PC-3 (cell line): ENCODE data around the gene HRH3. TPM values are rescaled to one million over a fixed set of nuclear protein-coding genes. Genes with fewer than 3 reads are reported as not detected.

Experiments
- ATAC-seq: fragments of 200-7000 bp; cut with Tn5 transposase; 2 replicates; pipeline ENCODE4 v1.9.1; 2020; ENCODE audit warnings: mild to moderate bottlenecking, moderate library complexity
- BruUV-seq: library from RNA; stranded (reverse); fragments of 400-500 nt; replicated peaks from 2 replicates; lab custom pipeline; 2021; lab: Mats Ljungman, UMichigan
- CTCF ChIA-PET: fragments of 300-600 bp; sonication (Branson Sonifier 250); formaldehyde crosslinking; loops from one replicate; lab custom pipeline; 2022; ENCODE audit warnings: antibody characterized with exemption; lab: Charles Lee
- POLR2A ChIA-PET: fragments of 300-600 bp; sonication (Branson Sonifier 250); formaldehyde crosslinking; loops from one replicate; lab custom pipeline; 2022; ENCODE audit warnings: antibody characterized with exemption; ENCODE audit not compliant: unreplicated experiment; lab: Charles Lee
- DNase-seq: peaks from one replicate; pipeline ENCODE4 v3.0.0-alpha.2; 2015
- H2AFZ ChIP-seq: fragments of 300-600 bp; sonication (generic); 2 replicates; pipeline ENCODE4 v1.6.0; 2016; ENCODE audit warnings: antibody characterized with exemption, low read length
- H3F3A ChIP-seq: fragments of 300-600 bp; sonication (generic); one replicate; pipeline ENCODE4 v1.6.0; 2017; ENCODE audit warnings: antibody characterized with exemption, low read length, control low read depth, mild to moderate bottlenecking; ENCODE audit not compliant: unreplicated experiment
- H3K27ac ChIP-seq: fragments of 300-600 bp; sonication (generic); 2 replicates; pipeline ENCODE4 v1.5.1; 2016; ENCODE audit warnings: mild to moderate bottlenecking, low read length
- H3K27me3 ChIP-seq: fragments of 300-600 bp; sonication (generic); 2 replicates; pipeline ENCODE4 v1.6.1; 2016; ENCODE audit warnings: low read length, mixed read lengths
- H3K36me3 ChIP-seq: fragments of 300-600 bp; sonication (generic); 2 replicates; pipeline ENCODE4 v1.6.1; 2016; ENCODE audit warnings: low read depth, mixed run types, low read length, mixed read lengths
- H3K4me1 ChIP-seq: fragments of 300-600 bp; sonication (generic); 2 replicates; pipeline ENCODE4 v1.5.1; 2016; ENCODE audit warnings: low read length; ENCODE audit not compliant: insufficient read depth
- H3K4me2 ChIP-seq: fragments of 300-600 bp; sonication (generic); 2 replicates; pipeline ENCODE4 v1.6.0; 2016; ENCODE audit warnings: low read length
- H3K4me3 ChIP-seq: fragments of 300-600 bp; sonication (generic); 2 replicates; pipeline ENCODE4 v1.5.1; 2016; ENCODE audit warnings: mild to moderate bottlenecking, low read length, mixed read lengths
- H3K79me2 ChIP-seq: fragments of 300-600 bp; sonication (generic); 2 replicates; pipeline ENCODE4 v1.6.1; 2017; ENCODE audit warnings: low read length, mixed read lengths
- H3K9ac ChIP-seq: fragments of 300-600 bp; sonication (generic); 2 replicates; pipeline ENCODE4 v1.6.0; 2016; ENCODE audit warnings: mild to moderate bottlenecking, low read length
- H3K9me2 ChIP-seq: fragments of 300-600 bp; sonication (generic); replicated peaks from 2 replicates; pipeline ENCODE4 v1.6.1; 2016; ENCODE audit warnings: mixed run types, low read length, mixed read lengths
- H3K9me3 ChIP-seq: fragments of 300-600 bp; sonication (generic); 2 replicates; pipeline ENCODE4 v1.6.1; 2016; ENCODE audit warnings: low read length, mixed read lengths
- H4K20me1 ChIP-seq: fragments of 300-600 bp; sonication (generic); 2 replicates; pipeline ENCODE4 v1.6.1; 2016; ENCODE audit warnings: low read length, mixed read lengths
- CTCF ChIP-seq: fragments of 300-600 bp; sonication (generic); conservative IDR thresholded peaks from 2 replicates; pipeline ENCODE4 v1.5.1; 2017; ENCODE audit warnings: antibody characterized with exemption, low read depth, mild to moderate bottlenecking, low read length
- EZH2 ChIP-seq: fragments of 300-600 bp; sonication (generic); IDR thresholded peaks from one replicate; pipeline ENCODE4 v1.6.1; 2017; ENCODE audit warnings: antibody characterized with exemption, mild to moderate bottlenecking, low read length; ENCODE audit not compliant: unreplicated experiment
- EZH2phosphoT487 ChIP-seq: fragments of 300-600 bp; sonication (generic); IDR thresholded peaks from 2 replicates; pipeline ENCODE4 v1.6.1; 2018; ENCODE audit warnings: mild to moderate bottlenecking, antibody characterized with exemption, low read length, borderline replicate concordance
- intact Hi-C: fragments of 100-400 bp; cut with micrococcal nuclease; formaldehyde crosslinking; loops from 2 replicates; pipeline ENCODE4 v1.9.0; 2023
- total RNA-seq: library from RNA; depleted of rRNA; stranded (reverse); fragments of >200 nt; gene quantifications from 2 replicates; pipeline ENCODE4 v1.2.3, GENCODE V29; 2014

The HRH3 gene
- total RNA-seq, 1 experiment from 2014 or later, result not detected

GRCh38 chr20:62266340-62266739 is 46.3 kb upstream of the HRH3 start:
- H3K4me1 ChIP-seq, result no peaks in the 10 kb centered on the region
- intact Hi-C loops, result no loop called here
- TF ChIP-seq EZH2phosphoT487 (no peak), EZH2 (no peak), CTCF (no peak)
- POLR2A ChIA-PET, result interaction anchor here (0.6 kb wide), 1 partner anchor 85 kb away, joined by 3 read pairs; no protein-coding TSS in a partner anchor
- H3K36me3 ChIP-seq, result peaks cover 37% of the 10 kb centered on the region
- H2AFZ ChIP-seq, result no peak overlapping the region
- no peaks in the 10 kb centered on the region for H3K27me3 ChIP-seq
- H3F3A ChIP-seq, result no peaks in the 10 kb centered on the region
- H3K9me3 ChIP-seq, result no peaks in the 10 kb centered on the region
- no peaks in the 10 kb centered on the region for H4K20me1 ChIP-seq
- no peak for ATAC-seq
- H3K4me3 ChIP-seq, result no peak overlapping the region
- H3K9ac ChIP-seq, result no peak overlapping the region
- H3K27ac ChIP-seq, result no peak overlapping the region
- no peaks in the 10 kb centered on the region for H3K79me2 ChIP-seq
- H3K4me2 ChIP-seq, result no peak overlapping the region
- CTCF ChIA-PET, result no interaction called here
- BruUV-seq, result no TSS peak
- no peaks in the 10 kb centered on the region for H3K9me2 ChIP-seq
- peak; percentile 22 for DNase-seq

- no peaks in the 10 kb centered on the region for H3K9me3 ChIP-seq
- ATAC-seq (no peak), DNase-seq (no peak)
- no peaks in the 10 kb centered on the region for H3K9me2 ChIP-seq
- H3K27me3 ChIP-seq, result no peaks in the 10 kb centered on the region
- no peak overlapping the region for H3K9ac ChIP-seq
- intact Hi-C loops, result no loop called here
- no peaks in the 10 kb centered on the region for H3F3A ChIP-seq
- no peaks in the 10 kb centered on the region for H3K4me1 ChIP-seq
- H3K4me3 ChIP-seq, result no peak overlapping the region
- H3K4me2 ChIP-seq, result no peak overlapping the region
- peaks cover 37% of the 10 kb centered on the region for H3K36me3 ChIP-seq
- no peak overlapping the region for H2AFZ ChIP-seq
- no TSS peak for BruUV-seq
- H4K20me1 ChIP-seq, result no peaks in the 10 kb centered on the region
- ChIA-PET POLR2A (no interaction called here), CTCF (no interaction called here)
- TF ChIP-seq CTCF (no peak), EZH2 (no peak)
- H3K27ac ChIP-seq, result no peak overlapping the region
- no peaks in the 10 kb centered on the region for H3K79me2 ChIP-seq
These were observed 45.3 kb upstream of the HRH3 start for GRCh38 chr20:62265365-62265764.

- DNase-seq (no peak), ATAC-seq (no peak)
- intact Hi-C loops, result no loop called here
- Histone ChIP-seq H2AFZ (no peak overlapping the region), H3K4me2 (no peak overlapping the region), H3K36me3 (peaks cover 48% of the 10 kb centered on the region), H3K4me1 (peaks cover 3% of the 10 kb centered on the region; the same call in 1 of the 2 replicates), H3K9me2 (no peaks in the 10 kb centered on the region), H3F3A (no peaks in the 10 kb centered on the region), H3K27me3 (no peaks in the 10 kb centered on the region), H4K20me1 (no peaks in the 10 kb centered on the region), H3K79me2 (0 out of 2 replicates have a peak, but pooled peaks cover 6% of the 10 kb centered on the region), H3K27ac (no peak overlapping the region), H3K4me3 (no peak overlapping the region), H3K9ac (no peak overlapping the region), H3K9me3 (no peaks in the 10 kb centered on the region)
- TF ChIP-seq CTCF (no peak), EZH2phosphoT487 (no peak), EZH2 (no peak)
- BruUV-seq, result no TSS peak
- POLR2A ChIA-PET, result no interaction called here
- CTCF ChIA-PET, result no interaction called here
These were observed 43.3 kb upstream of the HRH3 start for GRCh38 chr20:62263396-62263795.
